HG02759 (cell line): ENCODE measurements around the gene KCNIP4.
"Not testable (repeated sequence)": the region's sequence is repeated elsewhere in the genome, so short reads cannot be mapped to it uniquely, and the experiment has no call there.

ENCODE experiments used
- ATAC-seq: cut with Tn5 transposase; IDR thresholded peaks from one replicate; pipeline ENCODE4 v1.9.1; 2021; ENCODE audit warnings: mild to moderate bottlenecking, moderate library complexity; ENCODE audit not compliant: unreplicated experiment

The KCNIP4 gene

GRCh38 chr4:20809812-20810211, 1138.8 kb downstream of the KCNIP4 start:
- no peak for ATAC-seq

DNA sequence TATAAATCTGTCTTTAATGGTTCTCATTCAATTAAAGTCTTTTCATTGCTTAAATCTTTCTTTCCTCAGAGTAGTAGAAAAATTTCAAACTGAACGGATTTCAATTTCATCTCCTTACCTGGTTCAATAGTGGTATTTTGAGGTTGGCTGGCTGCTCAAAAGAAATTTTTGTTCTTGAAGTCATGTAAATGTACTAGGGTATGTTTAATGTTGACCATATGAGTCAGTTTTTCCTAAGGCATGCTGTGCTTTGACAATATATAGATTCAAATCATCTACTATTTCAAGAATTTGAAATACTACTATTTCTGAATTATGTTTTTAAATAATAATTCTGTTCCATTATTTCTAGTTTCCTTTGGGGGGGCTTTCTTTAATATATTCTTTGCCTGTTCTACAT, 1142.9 kb downstream of the KCNIP4 start:
- no peak for ATAC-seq

GRCh38 chr4:20787940-20788665, 1160.5 kb downstream of the KCNIP4 start:
- ATAC-seq: no peak

- not testable (repeated sequence) for ATAC-seq
Measured at GRCh38 chr4:20783134-20783533, 1165.4 kb downstream of the KCNIP4 start.

GRCh38 chr4:20778896-20779295, 1169.7 kb downstream of the KCNIP4 start:
- no peak for ATAC-seq

DNA sequence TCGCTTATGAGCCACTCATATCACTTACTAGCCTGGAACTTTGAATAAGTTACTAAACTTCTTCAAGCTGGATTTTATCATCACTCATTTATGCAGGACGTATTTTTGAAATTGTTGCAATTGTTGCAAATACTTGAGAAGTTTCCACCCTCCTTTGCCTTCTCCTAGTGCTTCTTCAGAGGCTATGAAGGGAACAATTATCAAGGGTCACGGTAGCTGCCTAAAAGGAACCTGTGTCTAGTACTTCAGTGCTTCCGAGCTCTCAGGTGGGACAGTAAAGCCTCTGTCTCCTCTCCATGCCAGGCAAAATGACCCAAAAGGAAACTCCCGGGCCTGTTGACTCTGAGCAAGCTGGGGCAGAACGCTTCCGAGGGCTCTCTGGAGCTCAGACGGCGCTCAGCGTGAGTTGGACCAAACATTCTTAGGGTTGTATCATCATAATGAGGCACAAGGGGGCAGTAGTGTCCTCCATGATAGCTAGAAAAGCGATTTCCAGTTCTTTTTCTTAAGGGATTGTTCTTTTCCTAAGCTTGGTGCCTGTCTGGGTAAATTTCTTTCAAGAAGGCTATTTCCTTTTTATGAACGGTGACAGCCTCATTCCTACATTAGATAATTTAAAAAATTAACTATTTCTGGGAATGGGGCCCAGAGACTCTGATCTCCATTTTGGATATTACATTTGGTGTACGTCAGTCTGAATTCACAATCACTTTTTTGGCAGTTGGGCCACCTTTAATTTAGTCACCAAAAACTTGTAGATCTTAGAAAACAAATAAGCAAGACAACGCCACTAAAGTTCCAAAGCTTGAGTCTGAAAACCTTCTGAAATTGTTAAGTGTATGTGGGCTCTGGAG, 1175.2 kb downstream of the KCNIP4 start:
- peak; percentile 84 for ATAC-seq

- ATAC-seq: no peak
Measured at GRCh38 chr4:20764366-20764992, 1184.1 kb downstream of the KCNIP4 start.

- ATAC-seq: no peak
Measured at GRCh38 chr4:20761826-20762225, 1186.7 kb downstream of the KCNIP4 start.

- no peak for ATAC-seq
Measured at GRCh38 chr4:20761382-20761781, 1187.2 kb downstream of the KCNIP4 start.

DNA sequence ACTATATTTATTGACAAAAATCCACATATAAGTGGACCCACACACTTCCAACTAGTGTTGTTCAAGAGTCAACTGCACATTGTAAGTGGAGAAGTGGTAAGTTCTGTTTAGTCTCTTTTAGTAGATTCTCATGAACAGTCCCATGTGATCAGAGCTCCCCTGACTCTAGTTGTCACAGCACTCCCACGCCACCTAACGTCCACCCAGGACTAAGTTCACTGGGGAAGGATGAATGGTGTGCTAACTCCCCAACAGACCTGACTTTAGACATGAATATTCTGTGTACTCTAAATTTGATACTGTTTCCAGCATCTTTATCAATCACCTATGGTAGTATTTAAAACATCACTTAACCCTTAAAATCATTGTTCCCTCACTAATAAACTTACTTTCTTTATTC, 1188.5 kb downstream of the KCNIP4 start:
- ATAC-seq: no peak

DNA sequence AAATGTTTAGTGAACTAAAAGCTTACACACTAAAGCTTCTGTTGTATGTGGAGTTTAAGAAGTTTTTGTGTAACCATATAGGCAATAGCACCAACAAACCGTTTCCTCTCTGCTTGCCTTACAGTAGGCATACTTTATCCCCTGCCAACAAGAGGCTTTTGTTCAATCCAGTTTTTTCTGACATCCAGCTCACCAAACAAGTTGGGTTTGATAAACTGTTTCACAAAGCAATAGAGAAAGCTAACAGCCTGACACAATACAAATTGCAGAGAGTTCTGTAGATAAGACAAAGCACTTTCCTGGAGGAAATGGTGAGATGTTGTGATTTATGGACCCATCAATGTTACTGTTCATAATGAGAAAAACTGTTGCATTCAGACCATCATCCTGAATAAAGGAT, 1194.5 kb downstream of the KCNIP4 start:
- no peak for ATAC-seq

GRCh38 chr4:20752641-20753040, 1195.9 kb downstream of the KCNIP4 start:
- ATAC-seq: no peak

- ATAC-seq: not testable (repeated sequence)
Measured at GRCh38 chr4:20746000-20746399, 1202.6 kb downstream of the KCNIP4 start.

GRCh38 chr4:20735931-20736330, 1212.6 kb downstream of the KCNIP4 start:
- ATAC-seq: no peak

- no peak for ATAC-seq
Measured at GRCh38 chr4:20724915-20725314, 1223.7 kb downstream of the KCNIP4 start.

- no peak for ATAC-seq
Measured at GRCh38 chr4:20723463-20723862, 1225.1 kb downstream of the KCNIP4 start.

GRCh38 chr4:20723019-20723418, 1225.6 kb downstream of the KCNIP4 start:
- ATAC-seq: no peak

DNA sequence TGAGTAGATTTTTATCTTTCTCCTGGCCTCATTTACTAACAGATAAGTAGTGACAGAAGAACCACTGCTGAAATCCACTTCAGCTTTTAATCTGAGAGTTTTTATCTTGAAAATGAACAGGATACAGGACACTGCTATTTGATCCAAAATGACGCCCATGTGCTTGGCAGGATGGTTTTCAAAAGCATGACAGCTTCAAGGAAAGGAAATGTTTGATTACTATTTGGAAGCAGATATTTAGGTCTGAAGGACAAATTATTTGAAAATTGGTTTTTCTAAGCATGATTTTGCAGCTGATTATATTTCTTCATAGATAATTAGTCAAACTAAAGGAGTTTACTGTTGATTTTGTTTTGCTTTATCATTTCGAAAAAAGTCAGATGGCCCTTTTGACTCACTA, 1237.2 kb downstream of the KCNIP4 start:
- ATAC-seq: no peak

GRCh38 chr4:20700007-20700761, 1248.4 kb downstream of the KCNIP4 start, which contains the start of gene PACRGL:
TSS of gene PACRGL (plus strand) at chr4:20700458. CDS start at chr4:20704482, 4,024 bp downstream.
- peak; percentile 100 for ATAC-seq

DNA sequence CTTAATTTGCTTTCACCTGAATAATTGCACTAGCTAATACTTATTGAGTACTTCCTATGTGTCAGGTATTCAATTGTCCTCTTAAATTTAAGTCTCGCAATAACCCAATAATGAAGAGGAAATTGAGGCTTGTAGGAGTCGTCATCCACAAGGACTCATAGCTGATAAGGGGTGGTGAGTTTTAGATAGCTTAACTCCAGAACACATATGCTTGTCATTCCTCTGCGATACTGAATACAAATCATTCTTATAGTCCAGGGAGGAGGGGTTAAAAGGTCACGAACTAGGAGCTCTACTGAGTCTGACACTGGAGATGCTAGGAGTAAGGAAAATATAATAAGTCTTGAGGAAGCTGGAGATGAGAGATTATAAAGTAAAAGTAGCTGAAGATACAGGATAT, 1249.8 kb downstream of the KCNIP4 start:
- no peak for ATAC-seq

GRCh38 chr4:20698382-20698781, 1250.2 kb downstream of the KCNIP4 start:
- ATAC-seq: no peak
